GM12878 (cell line): ENCODE data around the gene CCR8. TPM values are rescaled to one million over a fixed set of nuclear protein-coding genes. Genes with fewer than 3 reads are reported as not detected.

ENCODE experiments used
- ATAC-seq: fragments of 200-7000 bp; cut with Tn5 transposase; 3 replicates; pipeline ENCODE4 v1.9.1; 2020; ENCODE audit warnings: mild to moderate bottlenecking, moderate library complexity
- BruUV-seq: library from RNA; stranded (reverse); fragments of 400-500 nt; replicated peaks from 2 replicates; lab custom pipeline; 2021; lab: Mats Ljungman, UMichigan
- CTCF ChIA-PET: fragments of 300-600 bp; sonication (Branson Sonifier 250); formaldehyde crosslinking; extraction: SDS; loops from one replicate; lab custom pipeline; 2021; ENCODE audit warnings: inconsistent platforms; lab: Yijun Ruan, JAX
- POLR2A ChIA-PET: fragments of 350-600 bp; formaldehyde crosslinking; extraction: SDS; loops from one replicate; lab custom pipeline; 2021; ENCODE audit warnings: inconsistent platforms; lab: Charles Lee
- RAD21 ChIA-PET: fragments of 300-600 bp; sonication (Branson Sonifier 250); formaldehyde crosslinking; loops from one replicate; lab custom pipeline; 2023; ENCODE audit warnings: antibody characterized with exemption; ENCODE audit not compliant: unreplicated experiment; lab: Charles Lee
- SMC1A ChIA-PET: fragments of 300-600 bp; sonication (Branson Sonifier 250); formaldehyde crosslinking; loops from one replicate; lab custom pipeline; 2023; ENCODE audit not compliant: unreplicated experiment, uncharacterized antibody; lab: Charles Lee
- DNase-seq: peaks from one replicate; pipeline ENCODE4 v3.0.0-alpha.2; 2011; ENCODE audit warnings: low read depth, low spot score
- FAIRE-seq: peaks from 3 replicates; lab custom pipeline; 2011; peaks lifted over from hg19 to GRCh38; lab: Jason Lieb, UNC
- H2AFZ ChIP-seq: 2 replicates; pipeline ENCODE4 v1.6.0; 2011; ENCODE audit warnings: low read depth, low read length, control low read depth; ENCODE audit not compliant: control insufficient read depth
- H3K27ac ChIP-seq: 2 replicates; pipeline ENCODE4 v1.5.1; 2011; ENCODE audit warnings: control low read depth; ENCODE audit not compliant: control insufficient read depth, insufficient read depth
- H3K27me3 ChIP-seq, 2 experiments: replicated peaks in 1 of 2; 2 replicates each; pipeline versions ENCODE4 v1.6.0 to v1.6.1; 2011; ENCODE audit warnings: low read length in 1 of 2; ENCODE audit not compliant: control insufficient read depth in 2 of 2, insufficient read depth in 2 of 2
- H3K36me3 ChIP-seq, 2 experiments: 2 replicates each; pipeline ENCODE4 v1.5.1; 2011; ENCODE audit warnings: low read length in 1 of 2; ENCODE audit not compliant: control insufficient read depth in 2 of 2, insufficient read depth in 2 of 2
- H3K4me1 ChIP-seq: 2 replicates; pipeline ENCODE4 v1.6.1; 2011; ENCODE audit warnings: mild to moderate bottlenecking, low read length, moderate library complexity, mixed read lengths; ENCODE audit not compliant: control insufficient read depth, insufficient read depth
- H3K4me2 ChIP-seq: 2 replicates; pipeline ENCODE4 v1.6.0; 2011; ENCODE audit warnings: control low read depth; ENCODE audit not compliant: control insufficient read depth, insufficient read depth
- H3K4me3 ChIP-seq: fragments of 200-600 bp; sonication (generic); 2 replicates; pipeline ENCODE4 v1.5.1; 2016
- H3K79me2 ChIP-seq: 2 replicates; pipeline ENCODE4 v1.6.0; 2011; ENCODE audit warnings: low read length; ENCODE audit not compliant: control insufficient read depth, insufficient read depth
- H3K9ac ChIP-seq: 2 replicates; pipeline ENCODE4 v1.8.0; 2011; ENCODE audit warnings: low read length, control low read depth, mixed read lengths; ENCODE audit not compliant: control insufficient read depth, insufficient read depth
- H3K9me3 ChIP-seq: replicated peaks from 3 replicates; pipeline ENCODE4 v1.5.1; 2011; ENCODE audit warnings: mild to moderate bottlenecking, low read length; ENCODE audit not compliant: control insufficient read depth, insufficient read depth
- H4K20me1 ChIP-seq: 2 replicates; pipeline ENCODE4 v1.6.0; 2011; ENCODE audit not compliant: control insufficient read depth, insufficient read depth
- BHLHE40 ChIP-seq, 2 experiments: fragments of 450-650 bp in 1 of 2; IDR thresholded peaks; 2 replicates each; pipeline ENCODE4 v1.6.1; 2011 to 2017; ENCODE audit warnings: low read depth in 2 of 2, borderline replicate concordance in 1 of 2, improper control_type of control experiment in 1 of 2, low read length in 1 of 2, mild to moderate bottlenecking in 1 of 2
- FOXM1 ChIP-seq: IDR thresholded peaks from 2 replicates; pipeline ENCODE4 v1.6.1; 2012; ENCODE audit warnings: low read depth, mild to moderate bottlenecking, inconsistent platforms, low read length, moderate library complexity
- HDAC2 ChIP-seq: fragments of 200-600 bp; sonication (generic); IDR thresholded peaks from 2 replicates; pipeline ENCODE4 v1.6.1; 2017
- MYB ChIP-seq: fragments of 150-350 bp; IDR thresholded peaks from 2 replicates; pipeline ENCODE4 v1.6.1; 2014; ENCODE audit warnings: mild to moderate bottlenecking, low read depth, low read length, borderline replicate concordance
- SREBF1 ChIP-seq: IDR thresholded peaks from 2 replicates; pipeline ENCODE4 v1.6.1; 2012; ENCODE audit warnings: mild to moderate bottlenecking, low read length
- YBX1 ChIP-seq: fragments of 450-650 bp; IDR thresholded peaks from 2 replicates; pipeline ENCODE4 v1.6.1; 2016; ENCODE audit warnings: antibody characterized with exemption
- YY1 ChIP-seq: IDR thresholded peaks from 2 replicates; pipeline ENCODE4 v1.6.1; 2011; ENCODE audit warnings: low read depth, mild to moderate bottlenecking, low read length
- WGBS: methylation state at CpG from one replicate; pipeline ENCODE4 v1.1.6; 2016; ENCODE audit warnings: low lambda C conversion rate; ENCODE audit not compliant: insufficient replicate concordance, insufficient coverage; ENCODE audit errors: missing lambda C conversion rate; 5-methylcytosine and 5-hydroxymethylcytosine counted together
- in situ Hi-C: fragments of 300-500 bp; cut with MboI; formaldehyde crosslinking; loops from 9 replicates; pipeline ENCODE4 v1.14.3; 2018; ENCODE audit warnings: mixed read lengths
- intact Hi-C: fragments of 100-400 bp; cut with micrococcal nuclease; formaldehyde crosslinking; loops from one replicate; pipeline ENCODE4 v1.14.2; 2022; ENCODE audit not compliant: unreplicated experiment
- polyA plus RNA-seq, 11 experiments: library from polyadenylated mRNA; depleted of rRNA in 4 of 11; unstranded in 6 of 11; stranded (reverse) in 5 of 11; fragments of >200 nt; fragmentation: Nextera tagmentation in 4 of 11; fragmentation: Illumina TruSeq in 1 of 11; extraction: Ambion mirVana in 4 of 11; extraction: Trizol in 1 of 11; gene quantifications; 1 replicate in 1 of 11; 2 replicates in 10 of 11; pipeline versions ENCODE4 v1.2.1 to v1.2.3, GENCODE V29; 2011 to 2016; ENCODE audit warnings: inconsistent platforms in 2 of 11, missing spikeins in 2 of 11, low read depth in 1 of 11
- total RNA-seq, 4 experiments: library from RNA; depleted of rRNA in 3 of 4; stranded (reverse); fragments of >200 nt in 3 of 4; fragmentation: Illumina TruSeq in 1 of 4; extraction: Trizol in 1 of 4; gene quantifications; 2 replicates each; pipeline versions ENCODE4 v1.2.1 to v1.2.3, GENCODE V29; 2013 to 2021

The CCR8 gene
- total and polyA plus RNA-seq, 10 of the 15 experiments (the other 5 are each of a cell fraction or from before 2014, with no cell fraction given) = 5.2 to 28.8 (median 15.6) TPM

- FAIRE-seq (no peak), ATAC-seq (no peak), DNase-seq (no peak)
- Histone ChIP-seq H3K4me1 (peaks cover 14% of the 10 kb centered on the region), H4K20me1 (no peaks in the 10 kb centered on the region), H3K9me3 (no peaks in the 10 kb centered on the region), H2AFZ (no peak overlapping the region), H3K4me2 (no peak overlapping the region), H3K9ac (no peak overlapping the region), H3K4me3 (no peak overlapping the region), H3K79me2 (peaks cover 32% of the 10 kb centered on the region), H3K27me3 (no peaks in the 10 kb centered on the region), H3K27ac (no peak overlapping the region), H3K36me3 (no peaks in the 10 kb centered on the region)
- no TSS peak for BruUV-seq
- SMC1A ChIA-PET = interaction anchor here (1.9 to 7.4 kb wide), 2 partner anchors 27 to 90 kb away, joined by 4 to 234 read pairs; no protein-coding TSS in a partner anchor
- RAD21 ChIA-PET = no interaction called here
- CTCF ChIA-PET = interaction anchor here (0.6 to 7.2 kb wide), 3 partner anchors 33 to 192 kb away, joined by 3 to 323 read pairs (median 5); no protein-coding TSS in a partner anchor
- in situ Hi-C loops (loop anchor here (5.0 kb wide), 2 partner anchors 84 to 194 kb away; no protein-coding TSS in a partner anchor), intact Hi-C loops (no loop called here)
- no peak for TF ChIP-seq BHLHE40 (IDR thresholded peaks at IDR 0.05; ENCODE audit: borderline replicate concordance in 1 of 2, low read depth in 2 of 2, low read length in 1 of 2)
- TF ChIP-seq YBX1 = no peak
- no peak for TF ChIP-seq HDAC2
- TF ChIP-seq FOXM1 = no peak
- no peak for TF ChIP-seq SREBF1
- no peak for TF ChIP-seq YY1
- no peak for TF ChIP-seq MYB
- 67% methylated on average over 3 of the region's 3 CpGs for WGBS
- POLR2A ChIA-PET = no interaction called here
Measured at GRCh38 chr3:39381432-39381831, 51.9 kb downstream of the CCR8 start.

Other genes with a start within 250 kb of the CCR8 start
Only the 7 nearest of the 8 such genes appear.
- 0.93 and 2.2 TPM in 2 replicates for gene TTC21A, start 222.0 kb upstream of the CCR8 start, total RNA-seq (2014; rRNA removed)
- gene TTC21A, start 222.0 kb upstream of the CCR8 start, total RNA-seq (2014; rRNA removed; fragmentation: Illumina TruSeq; extraction: Trizol) = 0.67 and 1.1 TPM in 2 replicates
- gene TTC21A, start 222.0 kb upstream of the CCR8 start, total RNA-seq (2021) = 2.6 and 2.7 TPM in 2 replicates
- 1.1 and 1.2 TPM in 2 replicates for gene TTC21A, start 222.0 kb upstream of the CCR8 start, polyA plus RNA-seq (2011; rRNA removed)
- 1.6 and 2.1 TPM in 2 replicates for gene TTC21A, start 222.0 kb upstream of the CCR8 start, polyA plus RNA-seq (2014; fragmentation: Illumina TruSeq; extraction: Trizol)
- under 1 TPM; 0.62 to 0.68 TPM for gene TTC21A, start 222.0 kb upstream of the CCR8 start, polyA plus RNA-seq (2014; fragmentation: Nextera tagmentation; extraction: Ambion mirVana)
- gene TTC21A, start 222.0 kb upstream of the CCR8 start, polyA plus RNA-seq (2014; rRNA removed) = 3.2 and 3.8 TPM in 2 replicates
- 1 to 10 TPM; 1.0 to 1.2 TPM for gene TTC21A, start 222.0 kb upstream of the CCR8 start, polyA plus RNA-seq (2016; fragmentation: Nextera tagmentation; extraction: Ambion mirVana)
- gene CSRNP1, start 176.1 kb upstream of the CCR8 start, total RNA-seq (2014; rRNA removed) = 14.2 TPM in 2 replicates
- gene CSRNP1, start 176.1 kb upstream of the CCR8 start, total RNA-seq (2014; rRNA removed; fragmentation: Illumina TruSeq; extraction: Trizol) = 6.4 and 6.7 TPM in 2 replicates
- gene CSRNP1, start 176.1 kb upstream of the CCR8 start, total RNA-seq (2021) = 12.0 and 12.1 TPM in 2 replicates
- 5.9 and 11.1 TPM in 2 replicates for gene CSRNP1, start 176.1 kb upstream of the CCR8 start, polyA plus RNA-seq (2011; rRNA removed)
- gene CSRNP1, start 176.1 kb upstream of the CCR8 start, polyA plus RNA-seq (2014; fragmentation: Illumina TruSeq; extraction: Trizol) = 3.0 and 7.3 TPM in 2 replicates
- gene CSRNP1, start 176.1 kb upstream of the CCR8 start, polyA plus RNA-seq (2014; fragmentation: Nextera tagmentation; extraction: Ambion mirVana) = under 1 TPM; 0.32 to 0.77 TPM
- gene CSRNP1, start 176.1 kb upstream of the CCR8 start, polyA plus RNA-seq (2014; rRNA removed) = 9.3 TPM in 2 replicates
- gene CSRNP1, start 176.1 kb upstream of the CCR8 start, polyA plus RNA-seq (2016; fragmentation: Nextera tagmentation; extraction: Ambion mirVana) = 1 to 10 TPM; 4.9 to 7.0 TPM
- gene XIRP1, start 137.1 kb upstream of the CCR8 start, total RNA-seq (2014; rRNA removed) = 0.16 and 0.17 TPM in 2 replicates
- 0.18 and 0.23 TPM in 2 replicates for gene XIRP1, start 137.1 kb upstream of the CCR8 start, total RNA-seq (2014; rRNA removed; fragmentation: Illumina TruSeq; extraction: Trizol)
- 0.38 and 0.40 TPM in 2 replicates for gene XIRP1, start 137.1 kb upstream of the CCR8 start, total RNA-seq (2021)
- 0.01 and 0.03 TPM in 2 replicates for gene XIRP1, start 137.1 kb upstream of the CCR8 start, polyA plus RNA-seq (2011; rRNA removed)
- 0.14 and 0.24 TPM in 2 replicates for gene XIRP1, start 137.1 kb upstream of the CCR8 start, polyA plus RNA-seq (2014; fragmentation: Illumina TruSeq; extraction: Trizol)
- under 1 TPM in 1 of 2 experiments, not detected in 1; 0.05 TPM for gene XIRP1, start 137.1 kb upstream of the CCR8 start, polyA plus RNA-seq (2014; fragmentation: Nextera tagmentation; extraction: Ambion mirVana)
- 0.08 and 0.27 TPM in 2 replicates for gene XIRP1, start 137.1 kb upstream of the CCR8 start, polyA plus RNA-seq (2014; rRNA removed)
- gene XIRP1, start 137.1 kb upstream of the CCR8 start, polyA plus RNA-seq (2016; fragmentation: Nextera tagmentation; extraction: Ambion mirVana) = under 1 TPM; 0.04 to 0.05 TPM
- 0.11 and 0.16 TPM in 2 replicates for gene CX3CR1, start 49.7 kb upstream of the CCR8 start, total RNA-seq (2014; rRNA removed)
- gene CX3CR1, start 49.7 kb upstream of the CCR8 start, total RNA-seq (2014; rRNA removed; fragmentation: Illumina TruSeq; extraction: Trizol) = 0.09 and 0.18 TPM in 2 replicates
- 0.08 and 0.23 TPM in 2 replicates for gene CX3CR1, start 49.7 kb upstream of the CCR8 start, total RNA-seq (2021)
- gene CX3CR1, start 49.7 kb upstream of the CCR8 start, polyA plus RNA-seq (2011; rRNA removed) = 0.45 and 0.53 TPM in 2 replicates
- gene CX3CR1, start 49.7 kb upstream of the CCR8 start, polyA plus RNA-seq (2014; fragmentation: Illumina TruSeq; extraction: Trizol) = 0.16 and 0.21 TPM in 2 replicates
- gene CX3CR1, start 49.7 kb upstream of the CCR8 start, polyA plus RNA-seq (2014; fragmentation: Nextera tagmentation; extraction: Ambion mirVana) = under 1 TPM; 0.05 to 0.09 TPM
- 0.09 and 0.12 TPM in 2 replicates for gene CX3CR1, start 49.7 kb upstream of the CCR8 start, polyA plus RNA-seq (2014; rRNA removed)
- gene CX3CR1, start 49.7 kb upstream of the CCR8 start, polyA plus RNA-seq (2016; fragmentation: Nextera tagmentation; extraction: Ambion mirVana) = under 1 TPM; 0.09 to 0.53 TPM
- gene SLC25A38, start 53.7 kb downstream of the CCR8 start, total RNA-seq (2014; rRNA removed) = 34.2 and 38.6 TPM in 2 replicates
- gene SLC25A38, start 53.7 kb downstream of the CCR8 start, total RNA-seq (2014; rRNA removed; fragmentation: Illumina TruSeq; extraction: Trizol) = 28.5 and 28.8 TPM in 2 replicates
- 35.4 and 39.8 TPM in 2 replicates for gene SLC25A38, start 53.7 kb downstream of the CCR8 start, total RNA-seq (2021)
- 48.8 and 55.2 TPM in 2 replicates for gene SLC25A38, start 53.7 kb downstream of the CCR8 start, polyA plus RNA-seq (2011; rRNA removed)
- gene SLC25A38, start 53.7 kb downstream of the CCR8 start, polyA plus RNA-seq (2014; fragmentation: Illumina TruSeq; extraction: Trizol) = 41.1 and 48.4 TPM in 2 replicates
- gene SLC25A38, start 53.7 kb downstream of the CCR8 start, polyA plus RNA-seq (2014; fragmentation: Nextera tagmentation; extraction: Ambion mirVana) = 10 to 100 TPM; 15.2 to 21.8 TPM
- gene SLC25A38, start 53.7 kb downstream of the CCR8 start, polyA plus RNA-seq (2014; rRNA removed) = 49.3 and 51.8 TPM in 2 replicates
- 10 to 100 TPM; 37.9 to 43.0 TPM for gene SLC25A38, start 53.7 kb downstream of the CCR8 start, polyA plus RNA-seq (2016; fragmentation: Nextera tagmentation; extraction: Ambion mirVana)
- 4,357 and 4,628 TPM in 2 replicates for gene RPSA, start 77.0 kb downstream of the CCR8 start, total RNA-seq (2014; rRNA removed)
- 2,779 and 2,826 TPM in 2 replicates for gene RPSA, start 77.0 kb downstream of the CCR8 start, total RNA-seq (2014; rRNA removed; fragmentation: Illumina TruSeq; extraction: Trizol)
- gene RPSA, start 77.0 kb downstream of the CCR8 start, total RNA-seq (2021) = 3,010 and 3,122 TPM in 2 replicates
- 3,803 and 5,036 TPM in 2 replicates for gene RPSA, start 77.0 kb downstream of the CCR8 start, polyA plus RNA-seq (2011; rRNA removed)
- 3,456 and 3,909 TPM in 2 replicates for gene RPSA, start 77.0 kb downstream of the CCR8 start, polyA plus RNA-seq (2014; fragmentation: Illumina TruSeq; extraction: Trizol)
- 1,000 to 10,000 TPM; 2,843 to 4,532 TPM for gene RPSA, start 77.0 kb downstream of the CCR8 start, polyA plus RNA-seq (2014; fragmentation: Nextera tagmentation; extraction: Ambion mirVana)
- 4,347 and 4,651 TPM in 2 replicates for gene RPSA, start 77.0 kb downstream of the CCR8 start, polyA plus RNA-seq (2014; rRNA removed)
- gene RPSA, start 77.0 kb downstream of the CCR8 start, polyA plus RNA-seq (2016; fragmentation: Nextera tagmentation; extraction: Ambion mirVana) = 1,000 to 10,000 TPM; 1,012 to 1,145 TPM
- 0.11 TPM in 1 of 2 replicates, not detected in the other for gene MOBP, start 138.0 kb downstream of the CCR8 start, total RNA-seq (2014; rRNA removed)
- gene MOBP, start 138.0 kb downstream of the CCR8 start, total RNA-seq (2014; rRNA removed; fragmentation: Illumina TruSeq; extraction: Trizol) = 0.04 and 0.09 TPM in 2 replicates
- gene MOBP, start 138.0 kb downstream of the CCR8 start, total RNA-seq (2021) = 0.08 TPM in 1 of 2 replicates, not detected in the other
- gene MOBP, start 138.0 kb downstream of the CCR8 start, polyA plus RNA-seq (2011; rRNA removed) = 0.06 TPM in 1 of 2 replicates, not detected in the other
- gene MOBP, start 138.0 kb downstream of the CCR8 start, polyA plus RNA-seq (2014; fragmentation: Illumina TruSeq; extraction: Trizol) = 0.05 and 0.09 TPM in 2 replicates
- gene MOBP, start 138.0 kb downstream of the CCR8 start, polyA plus RNA-seq (2014; fragmentation: Nextera tagmentation; extraction: Ambion mirVana) = under 1 TPM in 1 of 2 experiments, not detected in 1; 0.05 TPM
- gene MOBP, start 138.0 kb downstream of the CCR8 start, polyA plus RNA-seq (2014; rRNA removed) = 0.09 and 0.10 TPM in 2 replicates
- gene MOBP, start 138.0 kb downstream of the CCR8 start, polyA plus RNA-seq (2016; fragmentation: Nextera tagmentation; extraction: Ambion mirVana) = not detected